ENCODE results near the gene CMKLR1. TPM values are rescaled to one million over a fixed set of nuclear protein-coding genes. Genes with fewer than 3 reads are reported as not detected.

Gene CMKLR1
- total RNA-seq, 1 donor from 2014 or later: 47.5 TPM

DNA sequence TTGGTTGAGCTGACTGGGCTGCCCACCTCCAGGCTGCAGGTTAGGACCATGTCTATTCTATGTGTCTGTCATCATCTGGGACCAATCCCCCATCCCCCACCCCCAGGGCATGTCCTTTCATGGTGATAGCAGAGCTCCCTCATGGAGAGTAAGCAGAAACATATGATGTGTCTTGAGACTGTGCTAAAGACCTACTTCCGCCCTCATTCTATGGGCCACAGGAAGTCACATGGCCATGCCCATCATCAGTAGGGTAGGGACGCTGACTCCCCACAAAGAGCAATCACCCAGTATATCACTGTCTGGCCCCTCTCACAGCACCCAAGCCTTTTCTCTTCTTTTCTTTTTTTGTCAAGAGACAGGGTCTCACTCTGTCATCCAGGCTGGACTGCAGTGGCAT is 99.7 kb downstream of the CMKLR1 start:
- Mint-ChIP-seq H3K4me3 (ENCODE audit: unreplicated experiment) (no peak overlapping the region), H3K27me3 (ENCODE audit: unreplicated experiment) (peaks cover 37% of the 10 kb centered on the region)
- TF ChIP-seq, protein P1, sequence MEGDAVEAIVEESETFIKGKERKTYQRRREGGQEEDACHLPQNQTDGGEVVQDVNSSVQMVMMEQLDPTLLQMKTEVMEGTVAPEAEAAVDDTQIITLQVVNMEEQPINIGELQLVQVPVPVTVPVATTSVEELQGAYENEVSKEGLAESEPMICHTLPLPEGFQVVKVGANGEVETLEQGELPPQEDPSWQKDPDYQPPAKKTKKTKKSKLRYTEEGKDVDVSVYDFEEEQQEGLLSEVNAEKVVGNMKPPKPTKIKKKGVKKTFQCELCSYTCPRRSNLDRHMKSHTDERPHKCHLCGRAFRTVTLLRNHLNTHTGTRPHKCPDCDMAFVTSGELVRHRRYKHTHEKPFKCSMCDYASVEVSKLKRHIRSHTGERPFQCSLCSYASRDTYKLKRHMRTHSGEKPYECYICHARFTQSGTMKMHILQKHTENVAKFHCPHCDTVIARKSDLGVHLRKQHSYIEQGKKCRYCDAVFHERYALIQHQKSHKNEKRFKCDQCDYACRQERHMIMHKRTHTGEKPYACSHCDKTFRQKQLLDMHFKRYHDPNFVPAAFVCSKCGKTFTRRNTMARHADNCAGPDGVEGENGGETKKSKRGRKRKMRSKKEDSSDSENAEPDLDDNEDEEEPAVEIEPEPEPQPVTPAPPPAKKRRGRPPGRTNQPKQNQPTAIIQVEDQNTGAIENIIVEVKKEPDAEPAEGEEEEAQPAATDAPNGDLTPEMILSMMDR (IDR thresholded peaks at IDR 0.05): no peak

DNA sequence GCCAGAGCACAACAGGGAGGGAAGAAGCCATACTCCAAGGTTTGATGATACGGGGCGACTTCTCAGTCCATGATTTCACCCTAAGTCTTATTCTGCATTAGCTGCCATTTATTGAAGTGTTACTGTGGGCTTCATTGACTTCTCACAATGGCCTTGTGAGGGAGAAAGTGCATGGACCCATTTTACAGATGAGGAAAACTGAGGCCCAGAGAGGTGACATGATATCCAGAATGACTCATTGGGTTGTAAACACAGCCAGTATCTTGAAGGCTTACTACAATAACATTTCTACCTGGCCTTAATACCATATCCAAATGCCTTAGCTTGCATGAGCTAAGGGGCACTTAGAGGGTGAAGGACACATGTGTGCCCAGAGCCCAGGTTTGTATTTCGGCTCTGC is 100.6 kb downstream of the CMKLR1 start:
- H3K27me3 Mint-ChIP-seq (ENCODE audit: unreplicated experiment): peaks cover 33% of the 10 kb centered on the region
- no peaks in the 10 kb centered on the region for H3K9me3 Mint-ChIP-seq (ENCODE audit: unreplicated experiment)
- no peak for DNase-seq (ENCODE audit: extremely low spot score, unreplicated experiment)

More for the DNA sequence above, 99.7 kb downstream of the CMKLR1 start:
- DNase-seq (ENCODE audit: extremely low spot score, unreplicated experiment): no peak
- Mint-ChIP-seq H3K4me1 (ENCODE audit: unreplicated experiment) (peaks cover 13% of the 10 kb centered on the region), H3K27ac (ENCODE audit: unreplicated experiment) (no peak overlapping the region), H3K36me3 (ENCODE audit: unreplicated experiment) (no peaks in the 10 kb centered on the region), H3K9me3 (ENCODE audit: unreplicated experiment) (no peaks in the 10 kb centered on the region)

More for the DNA sequence above, 100.6 kb downstream of the CMKLR1 start:
- Mint-ChIP-seq H3K4me3 (ENCODE audit: unreplicated experiment) (no peak overlapping the region), H3K36me3 (ENCODE audit: unreplicated experiment) (no peaks in the 10 kb centered on the region), H3K27ac (ENCODE audit: unreplicated experiment) (no peak overlapping the region), H3K4me1 (ENCODE audit: unreplicated experiment) (peaks cover 13% of the 10 kb centered on the region)
- TF ChIP-seq, protein P1 (IDR thresholded peaks at IDR 0.05): no peak

Other genes starting within 250 kb of the CMKLR1 start
- 0.86 and 0.89 TPM in 2 replicates for gene WSCD2, start 210.0 kb downstream of the CMKLR1 start, total RNA-seq
- 5.8 and 6.0 TPM in 2 replicates for gene FICD, start 176.0 kb upstream of the CMKLR1 start, total RNA-seq
- gene SART3, start 221.9 kb upstream of the CMKLR1 start, total RNA-seq: 47.2 and 47.5 TPM in 2 replicates
- gene ISCU, start 223.3 kb upstream of the CMKLR1 start, total RNA-seq: 93.9 and 103 TPM in 2 replicates